HL-60 (cell line): ENCODE results near the gene SORBS2.

Experiments
- DNase-seq, 2 experiments: peaks; one replicate each; pipeline ENCODE4 v3.0.0-alpha.2; 2010 to 2020; ENCODE audit warnings: low read depth in 1 of 2, low spot score in 1 of 2
- H3K27ac ChIP-seq: fragments of 250-450 bp; sonication (Bioruptor Pico); replicated peaks from 2 replicates; pipeline ENCODE4 v1.5.1; 2020; ENCODE audit warnings: mild to moderate bottlenecking, moderate library complexity
- H3K27me3 ChIP-seq: fragments of 250-450 bp; sonication (Bioruptor Pico); 2 replicates; pipeline ENCODE4 v1.5.1; 2021; ENCODE audit warnings: mild to moderate bottlenecking, moderate library complexity; ENCODE audit not compliant: insufficient read depth, poor library complexity, severe bottlenecking
- H3K4me3 ChIP-seq: replicated peaks from 2 replicates; pipeline ENCODE4 v1.5.1; 2011; ENCODE audit warnings: mild to moderate bottlenecking, control low read depth, low read length; ENCODE audit not compliant: insufficient read depth
- GABPA ChIP-seq: IDR thresholded peaks from 2 replicates; pipeline ENCODE4 v1.6.1; 2012; ENCODE audit warnings: low read depth
- POLR2AphosphoS5 ChIP-seq: IDR thresholded peaks from 2 replicates; pipeline ENCODE4 v1.6.1; 2012; ENCODE audit warnings: low read depth
- SPI1 ChIP-seq: IDR thresholded peaks from 2 replicates; pipeline ENCODE4 v1.6.1; 2012; ENCODE audit warnings: low read depth, mild to moderate bottlenecking, borderline replicate concordance
- TF ChIP-seq, protein P1 (sequence below): IDR thresholded peaks from one replicate; pipeline ENCODE4 v1.5.1; 2011; ENCODE audit warnings: low read length, control low read depth, inconsistent platforms; ENCODE audit not compliant: insufficient read depth
- TF ChIP-seq, protein P2 (sequence below): IDR thresholded peaks from 2 replicates; pipeline ENCODE4 v1.6.1; 2012; ENCODE audit warnings: low read depth; ENCODE audit not compliant: insufficient replicate concordance

The SORBS2 gene

GRCh38 chr4:185728893-185729292 is 83.1 kb downstream of the SORBS2 start:
- H3K4me3 ChIP-seq = no peak overlapping the region
- no peak for TF ChIP-seq GABPA
- no peak for TF ChIP-seq POLR2AphosphoS5
- TF ChIP-seq, protein P1, sequence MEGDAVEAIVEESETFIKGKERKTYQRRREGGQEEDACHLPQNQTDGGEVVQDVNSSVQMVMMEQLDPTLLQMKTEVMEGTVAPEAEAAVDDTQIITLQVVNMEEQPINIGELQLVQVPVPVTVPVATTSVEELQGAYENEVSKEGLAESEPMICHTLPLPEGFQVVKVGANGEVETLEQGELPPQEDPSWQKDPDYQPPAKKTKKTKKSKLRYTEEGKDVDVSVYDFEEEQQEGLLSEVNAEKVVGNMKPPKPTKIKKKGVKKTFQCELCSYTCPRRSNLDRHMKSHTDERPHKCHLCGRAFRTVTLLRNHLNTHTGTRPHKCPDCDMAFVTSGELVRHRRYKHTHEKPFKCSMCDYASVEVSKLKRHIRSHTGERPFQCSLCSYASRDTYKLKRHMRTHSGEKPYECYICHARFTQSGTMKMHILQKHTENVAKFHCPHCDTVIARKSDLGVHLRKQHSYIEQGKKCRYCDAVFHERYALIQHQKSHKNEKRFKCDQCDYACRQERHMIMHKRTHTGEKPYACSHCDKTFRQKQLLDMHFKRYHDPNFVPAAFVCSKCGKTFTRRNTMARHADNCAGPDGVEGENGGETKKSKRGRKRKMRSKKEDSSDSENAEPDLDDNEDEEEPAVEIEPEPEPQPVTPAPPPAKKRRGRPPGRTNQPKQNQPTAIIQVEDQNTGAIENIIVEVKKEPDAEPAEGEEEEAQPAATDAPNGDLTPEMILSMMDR = no peak
- TF ChIP-seq, protein P2, sequence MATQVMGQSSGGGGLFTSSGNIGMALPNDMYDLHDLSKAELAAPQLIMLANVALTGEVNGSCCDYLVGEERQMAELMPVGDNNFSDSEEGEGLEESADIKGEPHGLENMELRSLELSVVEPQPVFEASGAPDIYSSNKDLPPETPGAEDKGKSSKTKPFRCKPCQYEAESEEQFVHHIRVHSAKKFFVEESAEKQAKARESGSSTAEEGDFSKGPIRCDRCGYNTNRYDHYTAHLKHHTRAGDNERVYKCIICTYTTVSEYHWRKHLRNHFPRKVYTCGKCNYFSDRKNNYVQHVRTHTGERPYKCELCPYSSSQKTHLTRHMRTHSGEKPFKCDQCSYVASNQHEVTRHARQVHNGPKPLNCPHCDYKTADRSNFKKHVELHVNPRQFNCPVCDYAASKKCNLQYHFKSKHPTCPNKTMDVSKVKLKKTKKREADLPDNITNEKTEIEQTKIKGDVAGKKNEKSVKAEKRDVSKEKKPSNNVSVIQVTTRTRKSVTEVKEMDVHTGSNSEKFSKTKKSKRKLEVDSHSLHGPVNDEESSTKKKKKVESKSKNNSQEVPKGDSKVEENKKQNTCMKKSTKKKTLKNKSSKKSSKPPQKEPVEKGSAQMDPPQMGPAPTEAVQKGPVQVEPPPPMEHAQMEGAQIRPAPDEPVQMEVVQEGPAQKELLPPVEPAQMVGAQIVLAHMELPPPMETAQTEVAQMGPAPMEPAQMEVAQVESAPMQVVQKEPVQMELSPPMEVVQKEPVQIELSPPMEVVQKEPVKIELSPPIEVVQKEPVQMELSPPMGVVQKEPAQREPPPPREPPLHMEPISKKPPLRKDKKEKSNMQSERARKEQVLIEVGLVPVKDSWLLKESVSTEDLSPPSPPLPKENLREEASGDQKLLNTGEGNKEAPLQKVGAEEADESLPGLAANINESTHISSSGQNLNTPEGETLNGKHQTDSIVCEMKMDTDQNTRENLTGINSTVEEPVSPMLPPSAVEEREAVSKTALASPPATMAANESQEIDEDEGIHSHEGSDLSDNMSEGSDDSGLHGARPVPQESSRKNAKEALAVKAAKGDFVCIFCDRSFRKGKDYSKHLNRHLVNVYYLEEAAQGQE = no peak
- no peak for TF ChIP-seq SPI1
- H3K27me3 ChIP-seq = no peaks in the 10 kb centered on the region
- H3K27ac ChIP-seq = no peak overlapping the region
- no peak for DNase-seq

- no peak overlapping the region for H3K27ac ChIP-seq
- DNase-seq = no peak
- TF ChIP-seq POLR2AphosphoS5 (no peak), GABPA (no peak), SPI1 (no peak)
- TF ChIP-seq, protein P1 = no peak
- TF ChIP-seq, protein P2 = no peak
Observed at GRCh38 chr4:185726931-185727330, 85.1 kb downstream of the SORBS2 start.

GRCh38 chr4:185723631-185724260 is 88.2 kb downstream of the SORBS2 start:
- Histone ChIP-seq H3K27me3 (no peaks in the 10 kb centered on the region), H3K4me3 (no peak overlapping the region), H3K27ac (no peak overlapping the region)
- no peak for DNase-seq
- no peak for TF ChIP-seq SPI1
- TF ChIP-seq, protein P2 = no peak
- TF ChIP-seq POLR2AphosphoS5 = no peak
- TF ChIP-seq, protein P1 = no peak
- TF ChIP-seq GABPA = no peak

More at GRCh38 chr4:185726931-185727330, 85.1 kb downstream of the SORBS2 start:
- Histone ChIP-seq H3K4me3 (no peak overlapping the region), H3K27me3 (no peaks in the 10 kb centered on the region)
